ENCODE data around the gene EED. TPM values are rescaled to one million over a fixed set of nuclear protein-coding genes. Genes with fewer than 3 reads are reported as not detected.

EED gene
- total and polyA plus RNA-seq, 9 of the 15 experiments (the other 6 are each of a cell fraction or from before 2014, with no cell fraction given): 33.0 to 110 (median 55.1) TPM

DNA sequence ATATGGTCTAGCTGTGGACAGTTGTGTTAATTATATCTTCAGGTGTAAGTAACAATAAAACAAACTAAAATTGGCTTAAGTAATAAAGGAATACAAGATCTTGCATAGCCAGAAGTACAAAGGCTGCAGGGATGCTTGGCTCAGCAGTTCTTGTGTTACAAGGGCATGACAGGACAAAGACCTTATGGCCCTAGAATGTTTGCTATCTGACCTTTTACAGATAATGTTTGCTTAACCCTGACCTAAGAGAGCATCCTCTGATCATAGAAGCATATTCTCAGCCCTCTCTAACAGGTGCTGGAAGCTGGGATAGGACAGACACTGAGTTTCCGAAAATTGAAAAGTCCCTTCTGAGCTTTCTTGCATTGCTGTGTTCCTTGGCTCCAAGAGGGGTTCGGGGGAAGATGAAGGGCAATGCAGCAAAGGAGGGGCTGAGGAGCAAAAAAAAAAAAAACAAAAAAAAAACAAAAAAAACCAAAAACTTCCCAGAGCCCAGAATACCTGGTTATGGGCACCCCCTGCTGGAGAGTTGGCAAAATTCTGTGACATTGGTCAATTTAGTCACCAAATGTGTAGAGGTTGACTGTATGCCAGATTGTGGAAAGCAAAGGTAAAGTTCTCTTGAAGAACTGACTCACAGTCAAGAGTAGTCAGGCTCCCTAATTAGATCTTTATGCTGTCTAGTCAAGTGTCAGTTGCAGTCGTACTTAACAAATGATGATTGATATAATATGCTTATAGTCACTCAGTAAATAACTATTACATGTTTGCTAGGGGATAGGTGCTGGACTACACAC, 47.1 kb downstream of the EED start:
- no peak overlapping the region for H3K4me3 ChIP-seq
- no TSS peak for BruUV-seq (replicated peaks)
- in situ Hi-C loops (cut with MboI) (loop anchor here (5.0 to 10.0 kb wide), 3 partner anchors 354 to 687 kb away; no protein-coding TSS in a partner anchor), intact Hi-C loops (cut with micrococcal nuclease) (loop anchor here (1.0 to 5.0 kb wide), 5 partner anchors 74 to 694 kb away; no protein-coding TSS in a partner anchor)
- FAIRE-seq (peak; percentile 81), DNase-seq (ENCODE audit: extremely low read depth in 1 of 4, low spot score in 3 of 4) (peak; percentile 57 to 76 (median 64)), ATAC-seq (peak; percentile 80)
- no peaks in the 10 kb centered on the region; a peak in 1 of 5 replicates for H3K4me1 ChIP-seq (replicated peaks in 1 of 2; ENCODE audit: control insufficient read depth in 2 of 2, insufficient read depth in 2 of 2, low read length in 2 of 2)
- no peak overlapping the region for H3K4me2 ChIP-seq (ENCODE audit: insufficient read depth, low read length)
- H3K36me3 ChIP-seq (ENCODE audit: control insufficient read depth, insufficient read depth, low read length): no peaks in the 10 kb centered on the region
- H3K9me3 ChIP-seq (replicated peaks; ENCODE audit: control insufficient read depth, insufficient read depth, low read depth, low read length): no peaks in the 10 kb centered on the region
- ChIA-PET POLR2A (interaction anchor here (1.9 kb wide), 1 partner anchor 9 kb away, joined by 4 read pairs; no protein-coding TSS in a partner anchor), CTCF (ENCODE audit: low intra/inter-chr PET ratio) (interaction anchor here (0.6 to 1.9 kb wide), 7 partner anchors 250 to 710 kb away, joined by 3 to 13 read pairs (median 7); partner anchors contain the start of gene CCDC83)
- no peak overlapping the region for H2AFZ ChIP-seq (ENCODE audit: low read depth, low read length)
- H3K9me1 ChIP-seq (ENCODE audit: control insufficient read depth, insufficient read depth, low read length): no peaks in the 10 kb centered on the region
- H3K27ac ChIP-seq (ENCODE audit: extremely low read depth, low read depth, low read length): no peak overlapping the region
- H3K9ac ChIP-seq (ENCODE audit: insufficient read depth in 1 of 2, low read depth in 2 of 2, low read length in 2 of 2): no peak overlapping the region
- WGBS (ENCODE audit: insufficient coverage, low coverage, missing lambda C conversion rate): 29% methylated on average over 3 of the region's 3 CpGs
- no peaks in the 10 kb centered on the region for H3K27me3 ChIP-seq (ENCODE audit: control insufficient read depth in 2 of 2, insufficient read depth in 2 of 2, low read length in 2 of 2)
- H3K79me2 ChIP-seq (ENCODE audit: control insufficient read depth, insufficient read depth, low read length): no peaks in the 10 kb centered on the region
- H4K20me1 ChIP-seq (replicated peaks; ENCODE audit: control insufficient read depth, insufficient read depth, low read length): no peaks in the 10 kb centered on the region
- TF ChIP-seq, protein P1, sequence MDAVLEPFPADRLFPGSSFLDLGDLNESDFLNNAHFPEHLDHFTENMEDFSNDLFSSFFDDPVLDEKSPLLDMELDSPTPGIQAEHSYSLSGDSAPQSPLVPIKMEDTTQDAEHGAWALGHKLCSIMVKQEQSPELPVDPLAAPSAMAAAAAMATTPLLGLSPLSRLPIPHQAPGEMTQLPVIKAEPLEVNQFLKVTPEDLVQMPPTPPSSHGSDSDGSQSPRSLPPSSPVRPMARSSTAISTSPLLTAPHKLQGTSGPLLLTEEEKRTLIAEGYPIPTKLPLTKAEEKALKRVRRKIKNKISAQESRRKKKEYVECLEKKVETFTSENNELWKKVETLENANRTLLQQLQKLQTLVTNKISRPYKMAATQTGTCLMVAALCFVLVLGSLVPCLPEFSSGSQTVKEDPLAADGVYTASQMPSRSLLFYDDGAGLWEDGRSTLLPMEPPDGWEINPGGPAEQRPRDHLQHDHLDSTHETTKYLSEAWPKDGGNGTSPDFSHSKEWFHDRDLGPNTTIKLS (IDR thresholded peaks at IDR 0.05; ENCODE audit: borderline replicate concordance, low read depth): no peak
- TF ChIP-seq U2AF2 (optimal IDR thresholded peaks at IDR 0.05; ENCODE audit: low read depth, low read length) (no peak), BRD9 (IDR thresholded peaks at IDR 0.05; ENCODE audit: low read depth, partially characterized antibody) (peak; percentile 69), FOXK2 (conservative IDR thresholded peaks at IDR 0.05 in 1 of 2, IDR thresholded peaks at IDR 0.05 in 1 of 2; ENCODE audit: low read depth in 2 of 2) (peak in 1 of 2 experiments; percentile 18; a peak in 1 of 4 replicates), CC2D1A (IDR thresholded peaks at IDR 0.05) (peak; percentile 87), ZNF316 (IDR thresholded peaks at IDR 0.05) (peak; percentile 28; the same call in 1 of the 2 replicates), PHTF2 (CRISPR knock-in tag; IDR thresholded peaks at IDR 0.05) (no peak)
- TF ChIP-seq, protein P2, sequence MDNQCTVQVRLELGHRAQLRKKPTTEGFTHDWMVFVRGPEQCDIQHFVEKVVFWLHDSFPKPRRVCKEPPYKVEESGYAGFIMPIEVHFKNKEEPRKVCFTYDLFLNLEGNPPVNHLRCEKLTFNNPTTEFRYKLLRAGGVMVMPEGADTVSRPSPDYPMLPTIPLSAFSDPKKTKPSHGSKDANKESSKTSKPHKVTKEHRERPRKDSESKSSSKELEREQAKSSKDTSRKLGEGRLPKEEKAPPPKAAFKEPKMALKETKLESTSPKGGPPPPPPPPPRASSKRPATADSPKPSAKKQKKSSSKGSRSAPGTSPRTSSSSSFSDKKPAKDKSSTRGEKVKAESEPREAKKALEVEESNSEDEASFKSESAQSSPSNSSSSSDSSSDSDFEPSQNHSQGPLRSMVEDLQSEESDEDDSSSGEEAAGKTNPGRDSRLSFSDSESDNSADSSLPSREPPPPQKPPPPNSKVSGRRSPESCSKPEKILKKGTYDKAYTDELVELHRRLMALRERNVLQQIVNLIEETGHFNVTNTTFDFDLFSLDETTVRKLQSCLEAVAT (IDR thresholded peaks at IDR 0.05): 0 out of 4 replicates have a peak, but pooled peaks of 1 of the 2 experiments have one; percentile 47
- TF ChIP-seq, protein P3, sequence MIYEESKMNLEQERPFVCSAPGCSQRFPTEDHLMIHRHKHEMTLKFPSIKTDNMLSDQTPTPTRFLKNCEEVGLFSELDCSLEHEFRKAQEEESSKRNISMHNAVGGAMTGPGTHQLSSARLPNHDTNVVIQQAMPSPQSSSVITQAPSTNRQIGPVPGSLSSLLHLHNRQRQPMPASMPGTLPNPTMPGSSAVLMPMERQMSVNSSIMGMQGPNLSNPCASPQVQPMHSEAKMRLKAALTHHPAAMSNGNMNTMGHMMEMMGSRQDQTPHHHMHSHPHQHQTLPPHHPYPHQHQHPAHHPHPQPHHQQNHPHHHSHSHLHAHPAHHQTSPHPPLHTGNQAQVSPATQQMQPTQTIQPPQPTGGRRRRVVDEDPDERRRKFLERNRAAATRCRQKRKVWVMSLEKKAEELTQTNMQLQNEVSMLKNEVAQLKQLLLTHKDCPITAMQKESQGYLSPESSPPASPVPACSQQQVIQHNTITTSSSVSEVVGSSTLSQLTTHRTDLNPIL (CRISPR knock-in tag; IDR thresholded peaks at IDR 0.05): no peak
- TF ChIP-seq, protein P4, sequence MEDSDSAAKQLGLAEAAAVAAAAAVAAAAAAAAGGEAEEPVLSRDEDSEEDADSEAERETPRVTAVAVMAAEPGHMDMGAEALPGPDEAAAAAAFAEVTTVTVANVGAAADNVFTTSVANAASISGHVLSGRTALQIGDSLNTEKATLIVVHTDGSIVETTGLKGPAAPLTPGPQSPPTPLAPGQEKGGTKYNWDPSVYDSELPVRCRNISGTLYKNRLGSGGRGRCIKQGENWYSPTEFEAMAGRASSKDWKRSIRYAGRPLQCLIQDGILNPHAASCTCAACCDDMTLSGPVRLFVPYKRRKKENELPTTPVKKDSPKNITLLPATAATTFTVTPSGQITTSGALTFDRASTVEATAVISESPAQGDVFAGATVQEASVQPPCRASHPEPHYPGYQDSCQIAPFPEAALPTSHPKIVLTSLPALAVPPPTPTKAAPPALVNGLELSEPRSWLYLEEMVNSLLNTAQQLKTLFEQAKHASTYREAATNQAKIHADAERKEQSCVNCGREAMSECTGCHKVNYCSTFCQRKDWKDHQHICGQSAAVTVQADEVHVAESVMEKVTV (CRISPR knock-in tag; IDR thresholded peaks at IDR 0.05): peak; percentile 73; the same call in 1 of the 2 replicates
